HG03439 (cell line): ENCODE results near the gene LOXHD1.

ENCODE experiments used
- ATAC-seq: cut with Tn5 transposase; IDR thresholded peaks from one replicate; pipeline ENCODE4 v1.9.1; 2021; ENCODE audit warnings: mild to moderate bottlenecking, moderate library complexity; ENCODE audit not compliant: unreplicated experiment

Gene LOXHD1

GRCh38 chr18:46427216-46427995, 229.6 kb downstream of the LOXHD1 start:
- ATAC-seq: no peak
